Thyroid gland (tissue), 4 donors: ENCODE results near the gene TOM1L2. TPM values are rescaled to one million over a fixed set of nuclear protein-coding genes. Genes with fewer than 3 reads are reported as not detected.

ENCODE experiments used
- DNase-seq, 2 donors: peaks; one replicate each; pipeline ENCODE4 v3.0.0-alpha.2; 2019
- H3K27ac ChIP-seq, 3 donors: fragments of 200-600 bp; sonication (generic); 1 replicate in 2 of 3; 2 replicates in 1 of 3; pipeline ENCODE4 v1.5.1; 2016 to 2019; ENCODE audit warnings: mild to moderate bottlenecking in 1 of 3, moderate library complexity in 1 of 3
- H3K27me3 ChIP-seq: fragments of 200-600 bp; sonication (generic); one replicate; pipeline ENCODE4 v1.5.1; 2019
- H3K36me3 ChIP-seq, 2 donors: fragments of 200-600 bp; sonication (generic); one replicate each; pipeline ENCODE4 v1.5.1; 2016 to 2019
- H3K4me1 ChIP-seq, 2 donors: fragments of 200-600 bp; sonication (generic); one replicate each; pipeline ENCODE4 v1.5.1; 2017 to 2019
- H3K4me3 ChIP-seq, 3 donors: fragments of 200-600 bp; sonication (generic); replicated peaks in 1 of 3; 1 replicate in 2 of 3; 2 replicates in 1 of 3; pipeline ENCODE4 v1.5.1; 2016; ENCODE audit warnings: mild to moderate bottlenecking in 1 of 3
- H3K9me3 ChIP-seq: fragments of 200-600 bp; sonication (generic); one replicate; pipeline ENCODE4 v1.5.1; 2017
- CTCF ChIP-seq, 6 experiments: fragments of 200-600 bp in 3 of 6; fragments of 450-650 bp in 3 of 6; sonication (generic) in 3 of 6; IDR thresholded peaks; one replicate each; pipeline ENCODE4 v1.5.1; 2016 to 2019; ENCODE audit warnings: antibody characterized with exemption in 6 of 6, mild to moderate bottlenecking in 2 of 6, inconsistent platforms in 1 of 6, moderate library complexity in 1 of 6
- POLR2A ChIP-seq, 2 donors: fragments of 450-650 bp; IDR thresholded peaks; one replicate each; pipeline ENCODE4 v1.6.1; 2017; ENCODE audit warnings: antibody characterized with exemption in 2 of 2, mild to moderate bottlenecking in 2 of 2, moderate library complexity in 1 of 2
- WGBS, 2 donors: methylation state at CpG; one replicate each; pipeline ENCODE4 v1.1.5; 2017; 5-methylcytosine and 5-hydroxymethylcytosine counted together
- intact Hi-C: fragments of 100-400 bp; cut with DNase I; formaldehyde crosslinking; loops from one replicate; pipeline ENCODE4 v1.15.1; 2023
- total RNA-seq, 4 donors: library from RNA; depleted of rRNA; stranded (reverse); fragments of >200 nt; gene quantifications; one replicate each; pipeline ENCODE4 v1.2.3, GENCODE V29; 2016

TOM1L2 gene
- total RNA-seq, 4 donors from 2014 or later, result 138 to 881 (median 257) TPM

GRCh38 chr17:17845046-17845775 is 127.0 kb downstream of the TOM1L2 start:
- peaks cover 71 to 89% of the 10 kb centered on the region in 2 donors for H3K4me1 ChIP-seq
- DNase-seq, result peak; percentile 89 to 94
- peak overlapping the region; percentile 71 to 99 (median 97) for H3K27ac ChIP-seq
- intact Hi-C loops, result no loop called here
- 54 to 69% methylated on average over 2 to 5 of the region's 13 CpGs for WGBS, 2 donors
- no peak overlapping the region for H3K4me3 ChIP-seq
- no peaks in the 10 kb centered on the region for H3K9me3 ChIP-seq
- peaks cover 9 to 13% of the 10 kb centered on the region in 2 donors for H3K36me3 ChIP-seq
- H3K27me3 ChIP-seq, result no peaks in the 10 kb centered on the region
- no peak for TF ChIP-seq CTCF (IDR thresholded peaks at IDR 0.05)
- no peak for TF ChIP-seq POLR2A (IDR thresholded peaks at IDR 0.05)

- Histone ChIP-seq H3K9me3 (no peaks in the 10 kb centered on the region), H3K4me3 (no peak overlapping the region), H3K27ac (peak overlapping the region; percentile 97 to 99 (median 99)), H3K27me3 (no peaks in the 10 kb centered on the region), H3K4me1 (peaks cover 68 to 87% of the 10 kb centered on the region in 2 donors), H3K36me3 (peaks cover 9 to 13% of the 10 kb centered on the region in 2 donors)
- no peak for TF ChIP-seq CTCF (IDR thresholded peaks at IDR 0.05)
- no peak for TF ChIP-seq POLR2A (IDR thresholded peaks at IDR 0.05)
- intact Hi-C loops, result no loop called here
- 97 to 98% methylated on average over 5 to 6 of the region's 6 CpGs for WGBS, 2 donors
- no peak for DNase-seq
These were observed 127.7 kb downstream of the TOM1L2 start for GRCh38 chr17:17844500-17844899.

DNA sequence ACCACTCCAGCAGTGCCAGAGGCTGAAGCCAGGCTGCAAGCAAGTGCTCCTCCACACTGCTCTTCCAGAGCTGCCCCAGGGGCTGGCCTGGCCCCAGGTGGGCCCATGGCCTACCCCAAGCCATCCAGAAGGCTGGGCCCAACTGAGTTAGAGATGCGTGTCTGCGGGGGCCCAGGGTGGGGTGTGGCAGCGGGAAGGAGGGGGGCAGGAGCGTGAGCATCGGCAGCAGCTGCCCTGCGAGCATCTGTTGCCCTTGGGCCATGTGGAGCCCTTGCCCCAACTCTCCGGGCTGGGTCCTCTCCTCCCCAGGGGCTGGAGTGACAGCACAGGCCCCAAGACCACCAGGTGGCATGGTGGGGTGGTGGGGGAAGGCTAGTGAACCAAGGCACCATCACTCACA is 128.1 kb downstream of the TOM1L2 start:
- peaks cover 9 to 13% of the 10 kb centered on the region in 2 donors for H3K36me3 ChIP-seq
- no peak for TF ChIP-seq POLR2A (IDR thresholded peaks at IDR 0.05)
- no peak for TF ChIP-seq CTCF (IDR thresholded peaks at IDR 0.05)
- H3K27ac ChIP-seq, result peak overlapping the region; percentile 97 to 99 (median 99)
- H3K4me3 ChIP-seq, result no peak overlapping the region
- WGBS, 2 donors, result 87% methylated on average over 7 of the region's 7 CpGs; no CpG with 5 or more reads in 1 of the 2 donors
- no peaks in the 10 kb centered on the region for H3K27me3 ChIP-seq
- peak in 1 of 2 donors; percentile 0 for DNase-seq
- intact Hi-C loops, result no loop called here
- H3K4me1 ChIP-seq, result peaks cover 68 to 87% of the 10 kb centered on the region in 2 donors
- H3K9me3 ChIP-seq, result no peaks in the 10 kb centered on the region

GRCh38 chr17:17843096-17843495 is 129.1 kb downstream of the TOM1L2 start:
- WGBS, 2 donors, result 65 to 100% methylated on average over 1 to 2 of the region's 4 CpGs
- intact Hi-C loops, result no loop called here
- Histone ChIP-seq H3K9me3 (no peaks in the 10 kb centered on the region), H3K27ac (peak overlapping the region; percentile 97 to 99 (median 99)), H3K4me3 (no peak overlapping the region), H3K27me3 (no peaks in the 10 kb centered on the region), H3K36me3 (peaks cover 9 to 13% of the 10 kb centered on the region in 2 donors), H3K4me1 (peaks cover 70 to 87% of the 10 kb centered on the region in 2 donors)
- peak; percentile 67 to 72 for DNase-seq
- TF ChIP-seq CTCF (IDR thresholded peaks at IDR 0.05) (no peak), POLR2A (IDR thresholded peaks at IDR 0.05) (peak in 1 of 2 donors; percentile 36)
